Stimulated activated CD4-positive, alpha-beta T cell treated with anti-CD3 and anti-CD28 coated beads, TNF-alpha, amount 100 ng/mL, for 24 hours (primary cell): ENCODE results near the gene JDP2.

Experiments used
- DNase-seq, 3 experiments: peaks; one replicate each; pipeline ENCODE4 v3.0.0-alpha.2; 2020; ENCODE audit warnings: low read depth in 3 of 3

Gene JDP2

GRCh38 chr14:75435473-75435872, 7.7 kb downstream of the JDP2 start:
- no peak for DNase-seq

- DNase-seq, result no peak
Observed at GRCh38 chr14:75437201-75438143, 9.7 kb downstream of the JDP2 start.

- no peak for DNase-seq
Observed at GRCh38 chr14:75438486-75439080, 10.8 kb downstream of the JDP2 start.

DNA sequence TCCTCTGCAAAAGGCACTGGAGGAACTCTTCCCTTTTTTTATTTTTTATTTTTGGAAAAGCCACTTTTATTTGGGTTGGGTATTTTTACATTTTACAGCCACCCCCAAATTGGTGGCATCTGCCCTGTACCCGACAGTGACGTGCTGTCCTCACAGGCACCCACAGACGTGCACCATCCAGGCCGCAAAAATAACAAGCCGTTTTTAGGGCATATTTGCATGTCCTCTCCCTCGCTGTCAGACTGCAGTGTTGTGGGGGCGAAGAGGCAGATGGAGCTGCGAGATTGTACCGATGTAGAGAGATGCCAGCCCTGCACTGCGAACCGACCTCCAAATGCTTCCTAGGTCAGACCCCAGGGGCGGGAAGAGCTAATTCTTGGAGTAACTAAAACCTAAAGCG, 12.2 kb downstream of the JDP2 start:
- DNase-seq, result no peak

- no peak for DNase-seq
Observed at GRCh38 chr14:75440733-75441477, 13.1 kb downstream of the JDP2 start.

DNA sequence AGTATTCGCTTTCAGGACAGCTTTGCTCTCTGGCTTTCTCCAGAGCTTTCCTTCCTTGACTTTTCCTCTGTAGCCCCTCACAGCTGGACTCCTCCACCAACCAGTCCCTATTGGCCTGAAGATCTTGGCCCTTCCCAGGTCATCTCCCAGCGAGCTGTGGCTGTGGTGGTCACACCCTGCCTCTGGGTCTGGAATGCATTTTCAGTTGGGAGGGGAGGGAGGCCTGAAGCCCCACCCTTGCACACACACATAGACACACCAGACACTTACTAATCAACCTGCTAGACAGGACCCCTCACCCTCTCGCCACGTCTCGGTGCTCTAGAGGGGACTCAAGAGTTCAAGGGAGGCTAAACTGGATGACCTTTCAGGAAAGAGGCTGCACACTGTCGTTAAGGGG, 13.9 kb downstream of the JDP2 start:
- no peak for DNase-seq

GRCh38 chr14:75442166-75442565, 14.3 kb downstream of the JDP2 start:
- DNase-seq, result no peak

- DNase-seq, result no peak
Observed at GRCh38 chr14:75442642-75443041, 14.8 kb downstream of the JDP2 start.

GRCh38 chr14:75443203-75443969, 15.6 kb downstream of the JDP2 start:
- no peak for DNase-seq

- DNase-seq, result no peak
Observed at GRCh38 chr14:75445236-75445635, 17.4 kb downstream of the JDP2 start.

DNA sequence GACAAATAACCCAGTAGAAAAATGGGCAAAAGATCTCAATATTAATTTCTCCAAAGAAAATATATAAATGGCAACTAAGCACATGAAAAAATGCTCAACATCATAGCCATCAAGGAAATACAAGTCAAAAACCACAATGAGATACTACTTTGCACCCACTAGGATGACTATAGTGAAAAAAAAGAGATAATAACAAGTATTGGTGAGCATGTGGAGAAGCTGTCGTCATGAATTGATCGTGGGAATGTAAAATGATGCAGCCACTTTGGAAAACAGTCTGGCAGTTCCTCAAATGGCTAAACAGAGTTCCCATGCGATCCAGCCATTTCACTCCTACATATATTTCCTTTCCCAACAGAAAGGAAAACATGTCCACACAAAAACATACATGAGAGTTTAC, 18.1 kb downstream of the JDP2 start:
- no peak for DNase-seq

GRCh38 chr14:75446447-75446846, 18.6 kb downstream of the JDP2 start:
- DNase-seq, result no peak

DNA sequence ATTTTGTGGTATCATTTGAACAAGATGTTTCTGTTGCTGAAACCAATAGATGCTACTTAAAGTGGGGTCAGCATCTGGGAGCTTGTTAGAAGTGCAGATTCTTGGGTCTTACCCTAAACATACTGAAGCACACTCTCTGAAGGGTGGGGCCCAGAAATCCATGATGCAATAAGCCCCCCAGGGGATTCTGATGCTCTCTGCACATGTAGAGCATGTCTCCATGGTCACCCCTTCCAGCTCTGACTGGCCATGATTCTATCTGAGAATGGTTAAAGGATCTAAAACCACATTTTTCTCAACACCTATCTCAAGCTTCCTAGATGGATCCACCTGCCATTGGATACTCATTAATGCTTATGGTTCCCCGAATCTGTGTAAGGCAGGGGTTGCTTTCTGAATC, 20.4 kb downstream of the JDP2 start:
- no peak for DNase-seq

DNA sequence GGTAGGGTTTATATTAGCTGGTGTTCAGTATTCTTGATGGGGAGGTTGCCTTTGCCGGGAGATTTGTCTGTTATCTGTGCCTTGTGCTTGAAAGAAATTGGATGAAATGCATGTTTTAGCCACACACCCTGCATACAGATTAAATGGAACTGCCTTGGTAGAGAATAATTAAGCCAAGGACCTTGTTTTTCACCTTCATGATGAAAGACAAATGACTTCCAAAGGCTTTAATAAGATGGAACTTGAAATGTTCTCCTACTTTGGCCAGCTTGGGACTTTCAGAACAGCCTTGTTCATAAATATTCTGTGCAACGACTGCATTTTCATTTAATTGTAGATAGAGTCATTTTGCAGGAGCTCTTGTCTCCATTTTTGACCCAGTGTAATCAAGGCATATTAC, 21.2 kb downstream of the JDP2 start:
- DNase-seq, result no peak

DNA sequence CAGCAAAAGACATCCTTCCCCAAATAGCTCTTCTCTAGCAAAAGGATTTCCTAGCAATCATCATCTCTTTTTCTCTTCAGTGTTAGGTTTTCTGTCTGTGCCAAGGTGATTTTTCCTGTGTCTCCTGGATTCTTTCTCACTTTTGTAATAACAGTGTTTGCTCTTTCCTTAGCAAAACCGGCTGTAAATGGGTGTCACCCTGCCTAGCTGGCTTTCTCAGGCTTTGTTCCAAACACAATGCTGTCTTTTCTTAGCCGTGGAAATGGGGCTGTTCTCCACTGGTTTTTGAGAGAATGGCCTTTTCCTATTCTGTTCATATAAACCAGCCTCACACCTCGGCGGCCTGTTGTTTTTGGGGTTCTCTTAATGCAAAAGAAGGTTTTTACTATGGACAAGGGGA, 21.9 kb downstream of the JDP2 start:
- no peak for DNase-seq

- DNase-seq, result no peak
Observed at GRCh38 chr14:75450381-75451276, 22.8 kb downstream of the JDP2 start.

GRCh38 chr14:75452324-75452723, 24.5 kb downstream of the JDP2 start:
- DNase-seq, result no peak

DNA sequence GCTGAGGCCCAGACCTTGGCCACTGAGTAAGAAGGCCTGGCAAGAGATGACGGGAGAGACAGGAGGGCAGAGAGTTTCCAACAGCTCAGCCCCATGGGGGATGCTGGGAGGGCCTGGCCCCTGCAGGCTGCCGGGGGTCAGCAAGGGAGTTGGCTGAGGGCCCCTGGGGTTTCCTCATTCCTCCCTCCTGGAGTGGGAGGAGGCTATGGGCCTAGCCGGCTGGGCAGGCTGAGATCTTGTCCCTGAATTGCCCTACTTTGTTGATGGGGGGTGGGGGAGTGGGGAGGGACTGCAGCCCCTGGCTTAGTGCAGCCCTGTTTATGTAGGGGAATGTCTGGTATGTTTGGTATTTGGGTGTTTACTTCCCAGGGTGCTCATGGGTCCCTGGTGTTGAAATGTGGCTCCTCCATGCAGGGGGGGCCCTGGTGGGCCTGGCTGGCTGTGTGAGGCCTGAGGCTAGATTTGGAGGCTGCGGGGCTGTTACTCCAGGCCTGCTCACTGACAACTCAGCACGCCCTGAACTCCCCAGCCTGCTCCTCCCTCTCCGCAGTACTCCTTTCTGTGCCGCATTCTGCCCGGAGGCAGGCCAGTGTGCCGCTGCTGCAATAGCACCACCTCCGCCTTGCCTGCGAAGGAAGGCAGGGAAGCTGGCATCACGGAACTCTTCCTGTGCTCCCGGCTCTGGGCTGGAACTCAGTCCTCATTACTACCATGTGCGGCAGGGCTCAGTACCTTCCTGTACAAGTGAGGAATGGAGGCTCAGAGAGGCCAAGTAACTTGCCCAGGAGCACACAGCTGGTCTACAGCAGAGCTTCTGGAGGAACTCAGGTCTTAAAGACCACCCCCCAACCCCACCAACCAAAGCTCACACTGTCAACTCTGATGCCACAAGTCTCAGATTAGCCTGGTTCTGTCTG, 25.3 kb downstream of the JDP2 start:
- DNase-seq, result no peak

DNA sequence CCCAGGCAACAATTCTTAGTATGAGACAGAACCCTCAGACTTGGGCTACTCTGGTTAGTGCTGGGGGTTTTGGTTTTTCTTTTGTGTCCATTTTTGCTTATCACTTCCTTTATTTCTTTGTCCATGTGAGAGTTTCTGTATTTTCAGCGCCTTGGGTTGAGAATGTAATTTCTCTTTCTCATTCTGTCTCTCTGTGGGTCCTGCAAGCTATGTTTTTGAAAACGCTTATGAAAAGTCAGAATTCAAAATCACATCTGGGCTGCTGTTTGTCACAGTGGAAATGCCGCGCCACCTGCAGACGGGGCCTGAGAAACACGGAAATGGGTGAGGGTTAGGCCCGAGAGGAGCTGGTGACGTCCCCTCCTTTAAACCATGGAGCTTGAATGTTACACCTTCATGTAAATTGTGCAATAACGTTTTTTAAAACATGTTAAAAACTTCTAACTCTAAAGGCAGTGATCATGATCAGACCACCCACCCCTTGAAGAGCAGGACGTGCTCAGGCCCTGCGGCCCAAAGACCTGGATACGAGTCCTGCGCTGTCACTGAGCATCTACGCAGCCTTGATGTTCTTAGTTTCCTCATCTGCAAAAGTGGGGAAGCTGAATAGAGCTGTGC, 26.1 kb downstream of the JDP2 start:
- DNase-seq, result peak in 1 of 3 experiments; percentile 21
